Anterior cingulate cortex (tissue), 58 donors: ENCODE measurements around the gene SLC25A22.

Experiments
- DNase-seq, 58 donors: peaks; one replicate each; lab custom pipeline; 2025; lab: John Stamatoyannopoulos, UW

SLC25A22 gene

DNA sequence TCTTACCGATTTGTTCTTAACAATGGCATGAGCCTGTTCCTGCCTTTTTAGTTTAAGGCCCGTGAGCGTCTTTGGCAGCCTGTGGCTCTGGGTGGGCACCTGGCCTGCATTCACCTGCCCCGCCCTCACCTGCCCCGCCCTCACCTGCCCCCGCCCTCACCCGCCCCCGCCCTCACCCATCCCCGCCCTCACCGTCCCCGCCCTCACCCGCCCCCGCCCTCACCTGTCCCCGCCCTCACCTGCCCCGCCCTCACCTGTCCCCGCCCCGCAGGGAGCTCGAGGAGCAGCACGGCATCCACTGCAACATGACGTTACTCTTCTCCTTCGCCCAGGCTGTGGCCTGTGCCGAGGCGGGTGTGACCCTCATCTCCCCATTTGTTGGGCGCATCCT lies 35.0 kb downstream of the SLC25A22 start:
- no peak for DNase-seq

DNA sequence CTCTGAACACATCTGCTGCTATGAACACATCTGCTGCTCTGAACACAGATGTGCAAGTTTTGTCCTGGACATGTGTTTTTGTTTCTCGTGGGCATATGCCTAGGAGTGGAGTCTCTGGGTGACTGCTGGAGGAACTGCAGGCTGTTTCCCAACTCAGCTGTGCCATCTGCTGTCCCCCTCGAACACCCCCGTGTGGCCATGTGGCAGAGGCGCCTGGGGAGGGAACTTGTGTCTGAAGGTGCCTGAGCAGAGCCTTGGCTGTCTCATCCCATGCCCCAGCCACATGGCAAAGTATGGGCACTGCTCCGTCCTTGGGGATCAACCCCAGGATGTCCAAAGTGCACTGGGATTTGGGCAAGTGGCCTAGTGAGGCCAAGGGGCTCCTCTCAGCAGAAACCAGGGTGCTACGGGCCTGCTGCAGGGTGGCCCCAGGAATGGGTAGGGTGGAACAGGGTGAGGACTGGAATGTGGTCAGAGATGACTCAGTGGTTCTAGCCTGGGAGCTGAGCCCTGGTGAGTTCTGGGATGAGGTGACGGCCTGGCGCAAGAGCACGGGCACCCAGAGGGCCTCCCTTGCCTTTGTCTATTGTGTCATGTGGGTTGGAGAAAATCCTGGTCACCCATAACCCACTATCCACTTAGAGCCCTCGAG lies 35.5 kb downstream of the SLC25A22 start:
- DNase-seq: peak in 42 of 58 donors; percentile 22 to 84 (median 49)

GRCh38 chr11:761526-762108 lies 36.5 kb downstream of the SLC25A22 start:
- no peak for DNase-seq

GRCh38 chr11:760236-760635 lies 37.8 kb downstream of the SLC25A22 start:
- no peak for DNase-seq

DNA sequence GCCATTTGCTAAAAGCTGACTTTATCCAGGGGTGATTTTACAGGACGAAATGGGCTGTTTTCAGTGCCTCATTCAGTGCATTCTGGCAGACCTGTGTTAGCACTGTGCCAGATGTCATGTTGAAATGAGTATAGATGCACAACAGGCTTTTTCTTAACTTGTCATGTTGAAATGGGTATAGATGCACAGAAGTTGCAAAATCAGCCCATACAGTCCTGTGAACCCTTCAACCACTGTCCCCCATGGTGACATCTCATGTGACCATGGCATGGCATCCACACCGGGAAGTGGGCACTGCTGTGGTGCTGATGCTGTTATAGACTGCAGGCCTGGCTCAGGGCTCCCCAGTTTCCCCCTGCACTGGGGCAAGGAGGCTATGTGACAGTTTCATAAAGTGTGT lies 48.4 kb downstream of the SLC25A22 start:
- no peak for DNase-seq

DNA sequence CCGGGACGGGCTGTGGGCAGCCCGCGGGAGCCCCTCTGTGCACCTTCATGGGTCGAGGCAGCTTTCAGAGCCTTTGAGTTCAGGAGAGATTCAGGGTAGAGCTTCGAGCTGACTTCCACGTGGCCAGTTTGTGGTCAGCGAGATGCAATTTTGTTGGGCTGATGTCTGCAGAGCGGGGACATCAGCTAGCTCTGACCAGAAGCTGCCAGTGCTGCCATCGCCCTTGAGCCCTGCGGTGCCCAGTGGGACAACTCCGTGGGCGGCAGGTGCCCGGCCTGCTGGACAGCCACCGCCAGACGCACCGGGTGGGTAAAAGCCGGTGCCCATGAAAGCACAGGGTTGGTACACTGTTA lies 50.1 kb downstream of the SLC25A22 start:
- DNase-seq: peak in 1 of 58 donors; percentile 25

GRCh38 chr11:747158-748006 lies 50.7 kb downstream of the SLC25A22 start, which contains the start of gene TALDO1:
Gene TALDO1, plus strand, starts transcription at chr11:747464. Its CDS starts 18 bp downstream, at chr11:747482.
- peak in 57 of 58 donors; percentile 36 to 96 (median 87) for DNase-seq

DNA sequence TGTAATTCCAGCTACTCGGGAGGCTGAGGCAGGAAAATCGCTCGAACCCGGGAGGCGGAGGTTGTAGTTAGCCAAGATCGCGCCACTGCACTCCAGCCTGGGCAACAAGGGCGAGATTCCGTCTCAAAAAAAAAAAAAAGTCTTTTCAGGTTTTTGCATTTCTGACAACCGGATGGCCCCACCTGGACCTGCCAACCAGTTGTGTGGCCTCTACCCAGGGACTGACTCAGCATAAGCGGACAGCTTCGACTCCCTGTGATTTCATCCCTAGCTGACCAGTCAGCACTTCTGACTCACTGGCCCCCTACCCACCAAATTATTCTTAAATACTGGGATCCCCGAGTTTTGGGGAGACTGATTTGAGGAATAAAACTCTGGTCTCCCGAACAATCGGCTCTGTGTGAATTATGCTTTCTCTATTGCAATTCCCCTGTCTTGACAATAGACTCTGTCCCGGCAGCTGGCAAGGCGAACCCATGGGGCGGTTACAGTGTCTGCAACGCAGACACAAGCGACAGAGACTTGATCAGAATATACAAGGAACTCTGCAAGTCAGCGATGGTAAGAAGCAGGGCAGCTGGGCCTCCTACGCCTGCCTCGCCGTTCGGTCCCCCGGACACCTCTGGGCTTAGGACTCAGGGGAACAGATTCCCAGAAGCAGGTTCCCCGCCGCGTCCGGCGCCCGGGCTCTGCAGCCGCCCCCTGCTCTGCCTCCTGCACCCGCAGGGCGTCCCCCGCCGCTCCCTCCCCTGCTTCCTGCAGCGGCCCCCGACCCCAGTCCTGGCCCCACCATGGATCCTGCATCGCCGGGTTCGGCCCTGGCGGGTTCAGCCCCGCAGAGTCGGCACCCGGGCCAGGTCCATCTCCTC lies 51.6 kb downstream of the SLC25A22 start:
- peak in 38 of 58 donors; percentile 27 to 82 (median 62) for DNase-seq

DNA sequence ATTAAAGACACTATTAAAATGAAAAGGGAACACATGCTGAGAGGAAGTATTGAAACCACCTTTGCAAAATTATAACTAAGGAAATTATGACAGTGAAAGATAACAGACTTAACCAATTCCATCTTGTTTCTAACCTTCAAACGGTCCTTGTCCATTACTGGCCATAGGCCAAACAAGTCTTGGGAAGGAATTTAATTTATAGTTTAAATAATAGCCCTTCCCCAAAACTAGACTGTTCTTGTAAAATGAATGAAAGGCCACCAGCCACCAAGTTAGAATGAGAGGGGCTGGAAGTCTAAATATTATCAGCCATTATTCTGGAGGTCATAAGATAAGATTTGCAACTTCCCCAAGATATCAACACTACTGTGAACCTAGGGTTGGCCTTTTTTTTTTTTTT lies 52.7 kb downstream of the SLC25A22 start:
- DNase-seq: no peak

- DNase-seq: no peak
These were observed 55.4 kb downstream of the SLC25A22 start for GRCh38 chr11:742571-743201.

DNA sequence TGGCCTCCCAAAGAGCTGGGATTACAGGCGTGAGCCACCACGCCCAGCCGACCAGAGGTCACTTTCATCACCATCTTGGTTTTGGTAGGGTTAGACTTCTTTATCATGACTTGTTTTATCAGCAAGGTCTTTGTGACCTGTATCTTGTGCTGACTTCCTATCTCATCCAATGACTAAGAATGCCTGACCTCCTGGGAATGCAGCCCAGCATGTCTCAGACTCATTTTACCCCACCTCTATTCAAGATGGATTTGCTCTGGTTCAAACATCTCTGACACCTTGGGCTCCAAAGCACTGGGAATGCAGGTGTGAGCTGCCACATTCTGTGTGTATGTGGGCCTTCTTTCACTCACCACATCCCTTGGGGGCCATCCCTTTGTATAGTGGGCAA lies 55.9 kb downstream of the SLC25A22 start:
- DNase-seq: no peak
